ENCODE measurements around the gene CCDC141. TPM values are rescaled to one million over a fixed set of nuclear protein-coding genes. Genes with fewer than 3 reads are reported as not detected.

The CCDC141 gene
- total RNA-seq, 1 donor from 2014 or later = 0.05 TPM

GRCh38 chr2:178829299-178829960, 220.5 kb downstream of the CCDC141 start:
- no peak for DNase-seq (ENCODE audit: low read depth)

DNA sequence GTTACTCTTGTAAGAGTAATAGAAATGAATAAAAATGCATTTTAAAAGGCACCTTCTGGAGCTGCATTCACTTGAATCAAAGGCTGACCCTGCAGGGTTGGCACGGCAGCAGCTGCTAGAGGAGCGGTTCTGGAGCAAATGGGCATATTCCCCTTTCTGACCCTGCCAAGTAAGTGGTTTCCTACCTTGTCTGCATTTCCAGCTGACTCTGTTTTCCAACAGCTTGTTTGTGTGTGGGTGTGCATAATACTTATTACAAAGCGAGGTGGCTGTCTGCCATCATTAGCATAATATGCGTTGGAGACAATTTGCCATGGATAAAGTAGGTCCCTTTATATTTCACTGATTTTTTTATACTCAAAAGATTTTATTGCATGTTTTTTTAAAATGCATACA, 221.5 kb downstream of the CCDC141 start:
- no peak for DNase-seq (ENCODE audit: low read depth)

DNA sequence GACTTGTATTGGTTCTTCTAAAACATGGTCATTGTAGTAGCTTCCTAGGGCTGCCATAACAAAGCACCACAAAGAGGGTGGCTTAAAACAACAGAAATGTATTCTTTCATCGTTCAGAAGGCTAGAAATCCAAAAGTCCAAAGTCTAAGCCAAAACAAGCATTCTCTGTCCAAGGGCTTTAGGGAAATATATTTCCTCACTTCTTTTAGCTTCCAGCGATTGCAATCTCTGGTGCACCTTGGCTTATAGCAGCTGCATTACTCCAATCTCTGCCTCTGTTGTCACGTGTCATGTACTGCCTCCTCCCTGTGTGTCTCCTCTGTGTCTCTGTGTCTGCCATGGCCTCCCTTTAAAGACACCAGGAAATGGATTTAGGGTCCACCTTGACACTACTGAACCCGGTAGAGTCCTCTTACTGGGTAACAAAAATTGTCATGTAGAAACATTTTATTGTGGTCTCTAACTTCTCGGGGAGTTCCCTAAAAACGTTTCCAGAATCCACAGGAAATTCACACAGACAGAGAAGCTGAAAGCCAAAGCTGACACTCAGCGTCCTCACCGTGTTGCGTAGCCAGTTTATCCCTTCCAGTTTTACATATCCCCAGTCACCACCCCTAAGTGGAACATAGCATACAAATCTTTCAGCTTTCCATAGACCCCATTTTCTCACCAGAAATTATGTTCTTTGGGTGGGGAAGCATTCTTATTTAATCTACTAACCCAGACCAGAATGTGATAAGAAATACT, 222.0 kb downstream of the CCDC141 start:
- DNase-seq (ENCODE audit: low read depth) = no peak

GRCh38 chr2:178827111-178827510, 222.8 kb downstream of the CCDC141 start:
- DNase-seq (ENCODE audit: low read depth) = no peak

- peak; percentile 35 for DNase-seq (ENCODE audit: low read depth)
Observed at GRCh38 chr2:178825183-178825582, 224.8 kb downstream of the CCDC141 start.

DNA sequence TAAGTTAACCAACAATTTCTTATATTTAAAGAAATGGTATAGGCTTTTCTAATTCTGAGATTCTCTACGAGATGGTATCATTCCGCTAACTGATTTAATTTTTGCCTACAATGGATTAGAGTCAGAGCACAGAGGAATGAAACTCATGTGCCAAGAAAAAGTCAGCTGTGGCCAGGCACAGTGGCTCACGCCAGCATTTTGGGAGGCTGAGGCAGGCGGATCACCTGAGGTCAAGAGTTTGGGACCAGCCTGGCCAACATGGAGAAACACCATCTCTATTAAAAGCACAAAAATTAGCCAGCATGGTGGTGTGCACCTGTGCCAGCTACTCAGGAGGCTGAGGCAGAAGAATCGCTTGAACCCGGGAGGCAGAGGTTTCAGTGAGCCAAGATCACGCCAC, 225.8 kb downstream of the CCDC141 start:
- DNase-seq (ENCODE audit: low read depth) = no peak

DNA sequence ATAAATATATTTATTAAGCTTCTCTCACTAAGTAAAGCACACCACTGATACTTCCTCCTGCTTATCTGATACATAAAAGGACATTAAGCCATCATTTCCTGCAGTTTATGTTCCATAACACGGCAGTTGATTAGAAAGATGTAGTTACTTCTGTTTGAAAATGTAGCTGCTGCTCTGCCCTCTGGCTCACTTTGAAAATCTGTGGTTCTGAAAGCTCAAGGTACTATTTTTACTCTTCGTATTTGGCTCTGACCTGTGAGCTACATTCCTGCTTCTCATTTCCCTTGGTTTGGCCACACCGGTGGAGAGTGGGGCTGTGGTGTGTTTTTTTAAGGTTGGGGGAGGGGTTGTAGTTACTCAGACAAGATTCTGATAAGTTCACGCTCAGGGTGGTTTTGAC, 229.9 kb downstream of the CCDC141 start:
- no peak for DNase-seq (ENCODE audit: low read depth)

DNA sequence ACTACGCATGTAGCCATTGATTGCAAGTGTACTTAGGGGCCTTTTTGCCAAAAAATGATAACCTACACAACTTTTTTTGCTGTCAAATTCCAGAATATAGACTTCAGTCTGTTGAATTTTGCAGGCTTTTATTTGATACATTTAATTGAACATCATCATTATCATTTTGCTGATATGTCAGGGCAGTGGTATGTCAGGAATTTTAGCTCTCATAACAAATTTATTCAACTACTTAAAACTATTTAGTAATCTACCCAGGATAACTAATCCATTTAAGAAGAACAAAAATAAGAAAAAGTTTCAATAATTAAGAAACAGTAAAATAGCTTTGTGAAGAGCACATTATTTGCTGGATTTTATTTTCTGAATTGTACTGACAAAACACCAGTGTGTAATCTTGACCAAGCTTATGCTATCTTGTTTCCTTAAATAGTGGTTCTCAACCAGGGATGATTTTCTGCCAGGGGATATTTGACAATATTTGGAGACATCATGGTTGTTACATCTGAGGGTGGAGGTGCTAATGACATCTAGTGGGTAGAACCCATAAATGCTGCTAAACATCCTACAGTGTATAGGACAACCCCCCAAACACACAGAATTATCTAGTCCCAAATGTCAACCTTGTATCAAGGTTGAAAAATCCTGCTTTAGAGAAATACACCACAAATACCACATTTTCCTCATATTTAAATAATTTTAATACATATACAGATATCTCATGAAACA, 230.6 kb downstream of the CCDC141 start:
- DNase-seq (ENCODE audit: low read depth) = no peak

- no peak for DNase-seq (ENCODE audit: low read depth)
Observed at GRCh38 chr2:178811901-178812300, 238.0 kb downstream of the CCDC141 start.

GRCh38 chr2:178811045-178811444, 238.9 kb downstream of the CCDC141 start:
- no peak for DNase-seq (ENCODE audit: low read depth)

- DNase-seq (ENCODE audit: low read depth) = no peak
Observed at GRCh38 chr2:178810422-178810821, 239.5 kb downstream of the CCDC141 start.

DNA sequence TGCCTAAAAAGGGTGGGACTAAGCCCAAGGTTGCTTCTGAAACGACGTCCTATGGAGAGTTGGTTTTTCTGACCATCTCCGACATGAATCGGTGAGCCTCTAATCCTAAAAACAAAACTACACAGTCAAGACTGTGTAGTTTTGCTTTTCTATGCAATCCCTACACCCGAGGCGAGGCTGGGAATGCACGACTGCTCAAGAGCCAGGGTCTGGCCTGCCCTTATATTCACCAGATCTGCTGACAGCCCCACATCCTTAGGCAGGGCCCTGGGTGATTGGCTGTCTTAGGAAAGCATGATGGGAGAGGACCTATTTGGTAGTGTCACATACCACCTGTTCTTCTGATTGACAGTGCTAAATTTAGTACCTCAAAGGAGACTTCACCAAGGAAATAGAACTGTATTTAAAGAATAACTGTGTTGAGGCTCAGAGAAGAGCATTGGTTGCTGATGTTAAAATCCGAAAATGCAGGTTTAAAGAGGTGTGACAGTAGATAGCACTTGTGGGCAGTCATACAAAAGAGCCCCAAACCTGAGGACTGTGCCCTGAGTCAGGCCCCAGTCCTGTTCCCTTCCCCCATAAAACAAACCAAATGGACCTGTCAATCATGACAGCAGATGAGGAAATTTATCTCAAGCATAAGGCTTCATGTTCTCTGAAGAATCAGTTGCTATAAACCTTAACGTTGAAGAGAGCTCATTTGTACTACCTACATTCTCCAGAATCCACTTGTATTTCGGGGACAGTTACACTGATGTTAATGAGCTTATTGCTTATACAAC, 242.5 kb downstream of the CCDC141 start, which contains the start of gene TTN:
Gene TTN (minus strand): TSS at position 197 of the 782 bp plus-strand sequence. CDS start 2,781 bp downstream, outside the sequence.
- DNase-seq (ENCODE audit: low read depth) = no peak

GRCh38 chr2:178806543-178806942, 243.4 kb downstream of the CCDC141 start:
- DNase-seq (ENCODE audit: low read depth) = no peak

DNA sequence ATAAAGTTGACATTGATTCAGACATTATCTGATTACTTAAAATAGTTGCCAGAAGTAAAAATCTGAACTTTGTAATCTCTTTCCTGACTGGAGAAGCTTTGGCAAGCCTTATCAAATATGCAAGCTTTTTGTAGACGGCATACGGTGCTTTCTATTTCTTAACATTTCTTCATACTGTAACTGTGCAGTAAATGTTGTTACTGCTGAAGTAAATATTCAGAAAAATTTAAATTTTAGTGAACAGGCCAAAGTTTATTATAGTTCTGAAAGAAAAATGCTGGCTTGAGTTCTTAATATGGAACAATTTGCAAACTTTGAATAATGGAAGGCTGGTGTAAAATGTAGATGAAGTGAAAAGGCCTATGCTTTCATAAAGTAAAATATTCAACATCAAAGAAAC, 244.5 kb downstream of the CCDC141 start:
- DNase-seq (ENCODE audit: low read depth) = no peak

- peak; percentile 36 for DNase-seq (ENCODE audit: low read depth)
Observed at GRCh38 chr2:178804791-178805190, 245.1 kb downstream of the CCDC141 start.

- DNase-seq (ENCODE audit: low read depth) = no peak
Observed at GRCh38 chr2:178800510-178800909, 249.4 kb downstream of the CCDC141 start.

DNA sequence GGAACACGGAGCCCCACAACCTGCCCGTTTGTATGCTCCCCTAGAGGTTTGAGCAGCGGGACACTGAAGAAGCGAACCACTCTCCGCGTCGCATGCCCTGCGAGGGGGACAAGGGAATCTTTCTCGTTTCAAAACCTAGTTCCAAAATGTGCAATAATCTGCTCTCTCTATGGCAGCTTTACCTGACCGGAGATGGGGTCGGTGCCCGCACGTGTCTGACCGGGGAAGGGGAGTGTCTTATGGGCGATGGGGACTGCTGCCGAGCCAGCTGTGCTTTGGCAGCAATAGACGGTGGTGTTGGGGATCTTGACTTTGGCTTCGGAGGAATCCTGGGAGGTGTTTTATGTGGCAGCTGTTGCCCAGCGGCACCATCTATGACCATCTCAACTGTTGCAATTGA, 250.6 kb downstream of the CCDC141 start:
- no peak for DNase-seq (ENCODE audit: low read depth)

DNA sequence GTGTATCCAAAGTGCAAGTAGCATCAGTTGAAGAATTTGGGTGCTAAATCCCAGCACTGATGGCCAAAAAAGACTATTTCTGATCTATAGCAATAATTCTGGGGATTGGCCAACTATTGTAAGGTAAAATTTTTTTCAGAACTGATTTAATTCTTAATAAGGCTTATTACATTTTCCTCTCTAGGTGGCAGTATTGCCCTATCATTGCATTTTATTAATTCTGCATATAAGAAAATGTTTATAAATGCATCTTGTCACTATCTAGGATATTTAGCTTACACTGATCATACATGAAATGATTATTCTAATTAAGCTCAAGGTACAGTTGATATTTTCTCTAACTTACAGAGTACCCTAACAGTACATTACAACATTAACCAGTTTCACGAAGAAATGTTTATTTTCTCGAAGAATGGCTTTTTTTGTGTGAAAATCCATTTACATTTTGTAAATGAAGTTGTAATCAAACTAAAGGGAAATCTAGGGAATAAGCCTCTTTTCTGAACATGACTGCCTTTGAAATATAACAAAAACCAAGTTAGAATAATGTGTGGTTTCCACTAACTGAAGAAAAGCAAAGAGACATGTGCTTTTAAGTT, 253.8 kb downstream of the CCDC141 start:
- peak; percentile 61 for DNase-seq (ENCODE audit: low read depth)

DNA sequence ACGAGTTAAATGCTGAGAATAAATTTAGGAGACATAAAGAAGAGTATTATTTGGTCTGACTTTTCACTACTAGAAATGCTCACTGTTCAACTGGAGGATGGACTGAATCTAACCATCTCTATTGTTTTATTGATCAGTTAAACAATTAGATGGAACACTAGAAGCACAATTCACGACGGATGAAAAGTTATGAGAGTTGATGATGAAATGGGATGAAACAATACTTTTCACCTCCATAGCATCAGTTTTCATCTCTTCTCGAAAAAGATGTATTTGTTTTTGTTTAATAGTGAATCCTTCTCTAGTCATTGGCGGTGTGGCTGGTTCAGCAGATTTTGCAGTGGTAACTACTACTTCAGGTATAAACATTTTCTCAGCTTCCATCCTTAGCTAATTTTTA, 262.0 kb downstream of the CCDC141 start:
- DNase-seq (ENCODE audit: low read depth) = no peak

- DNase-seq (ENCODE audit: low read depth) = no peak
Observed at GRCh38 chr2:178787155-178787554, 262.8 kb downstream of the CCDC141 start.

DNA sequence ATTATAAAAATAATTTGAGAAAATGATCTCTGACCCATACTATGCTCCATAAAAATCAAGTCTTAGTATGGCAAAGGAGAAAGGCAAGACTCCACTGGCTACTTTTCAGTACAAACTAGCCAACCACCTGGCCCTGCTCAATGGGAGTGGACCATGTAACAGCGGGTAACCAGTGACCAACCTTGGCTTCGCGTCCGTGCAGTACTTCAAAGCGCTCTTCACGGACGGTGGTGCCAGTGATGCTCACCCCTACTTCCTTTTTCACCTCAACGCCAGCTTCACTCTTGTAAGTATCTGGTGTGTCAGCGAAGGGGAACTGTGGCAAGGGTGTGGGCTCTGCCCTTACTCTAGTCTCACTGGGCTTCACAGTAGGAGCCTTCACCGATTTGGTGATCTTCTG, 266.0 kb downstream of the CCDC141 start:
- no peak for DNase-seq (ENCODE audit: low read depth)
